ENCODE data around the gene RRAS2. TPM values are rescaled to one million over a fixed set of nuclear protein-coding genes. Genes with fewer than 3 reads are reported as not detected.

Gene RRAS2
- total RNA-seq, 1 experiment from 2014 or later, result 158 TPM

- H3K14ac ChIP-seq (ENCODE audit: insufficient read depth, low read length), result no peak overlapping the region
- H2BK20ac ChIP-seq (ENCODE audit: low read depth, low read length, poor library complexity, severe bottlenecking), result no peak overlapping the region
- H3K4me1 ChIP-seq (ENCODE audit: insufficient read depth, low read length), result no peaks in the 10 kb centered on the region
- no peaks in the 10 kb centered on the region for H3K9me3 ChIP-seq (ENCODE audit: control insufficient read depth, low read depth, low read length)
- Mint-ChIP-seq H3K4me1 (no peaks in the 10 kb centered on the region), H3K9me3 (peaks cover 3 to 10% of the 10 kb centered on the region in 2 experiments; a peak in 4 of 5 replicates), H3K27me3 (ENCODE audit: low read depth) (peaks cover 14% of the 10 kb centered on the region), H3K36me3 (ENCODE audit: insufficient read depth in 1 of 3, low read depth in 3 of 3) (peaks cover 1 to 6% (median 4%) of the 10 kb centered on the region in 3 experiments; a peak in 6 of 7 replicates), H3K27ac (no peak overlapping the region; a peak in 1 of 7 replicates), H3K4me3 (no peak overlapping the region; a peak in 1 of 5 replicates)
- no peak overlapping the region for H2AK5ac ChIP-seq (ENCODE audit: insufficient read length, low read length)
- H3K27ac ChIP-seq (ENCODE audit: insufficient read length, low read depth, low read length), result no peak overlapping the region
- H3K56ac ChIP-seq (ENCODE audit: insufficient read length, low read depth, low read length), result no peak overlapping the region
- WGBS (ENCODE audit: extremely low coverage, insufficient read length, low lambda C conversion rate), result no CpG with 5 or more reads among the region's 6 CpGs
- no peaks in the 10 kb centered on the region for H3K27me3 ChIP-seq (ENCODE audit: insufficient read depth, low read length)
- H2AFZ ChIP-seq (ENCODE audit: low read length), result no peak overlapping the region
- no peak overlapping the region for H4K5ac ChIP-seq (ENCODE audit: insufficient read length, low read depth, low read length)
- H3K4ac ChIP-seq (ENCODE audit: low read depth, low read length), result no peak overlapping the region
- no peak for DNase-seq
- no peak overlapping the region for H4K8ac ChIP-seq (replicated peaks; ENCODE audit: insufficient read length, low read depth, low read length)
- no peaks in the 10 kb centered on the region for H3K79me1 ChIP-seq (ENCODE audit: insufficient read depth, low read depth, low read length, poor library complexity, severe bottlenecking)
- no peak overlapping the region for H2BK120ac ChIP-seq (ENCODE audit: low read depth, low read length, poor library complexity, severe bottlenecking)
- H3K9ac ChIP-seq (ENCODE audit: extremely low read depth, insufficient read length, low read length), result no peak overlapping the region
- no peak overlapping the region for H3K23ac ChIP-seq (ENCODE audit: insufficient read length, low read depth, low read length)
- no peak overlapping the region for H2BK5ac ChIP-seq (ENCODE audit: insufficient read length, low read length)
- H4K91ac ChIP-seq (ENCODE audit: insufficient read length, low read depth, low read length), result no peak overlapping the region
- no peak overlapping the region for H2BK15ac ChIP-seq (ENCODE audit: low read depth, low read length)
- H3K79me2 ChIP-seq (ENCODE audit: insufficient read depth, low read length), result no peaks in the 10 kb centered on the region
- H3K4me2 ChIP-seq (ENCODE audit: insufficient read depth, insufficient read length, low read length), result no peak overlapping the region
- no peaks in the 10 kb centered on the region for H4K20me1 ChIP-seq (ENCODE audit: control insufficient read depth, insufficient read depth, insufficient read length)
- no peak overlapping the region for H3T11ph ChIP-seq (ENCODE audit: low read length)
- no peak overlapping the region for H2BK12ac ChIP-seq (ENCODE audit: insufficient read length, low read depth, low read length)
- H3K23me2 ChIP-seq (ENCODE audit: insufficient read length, low read depth, low read length, poor library complexity, severe bottlenecking), result no peaks in the 10 kb centered on the region
- no peak overlapping the region for H3K18ac ChIP-seq (ENCODE audit: insufficient read length, low read depth, low read length)
- no peak for TF ChIP-seq CTCF (conservative IDR thresholded peaks at IDR 0.05)
Observed at GRCh38 chr11:14258221-14258935, 100.6 kb downstream of the RRAS2 start.

All from H9 (cell line).